Stimulated activated CD4-positive, alpha-beta T cell treated with anti-CD3 and anti-CD28 coated beads, Interleukin-12 subunit alpha, Interleukin-12 subunit beta, amount 100 ng/mL, for 4 hours (primary cell): ENCODE measurements around the gene HSPG2.
"Not testable (repeated sequence)": the region's sequence is repeated elsewhere in the genome, so short reads cannot be mapped to it uniquely, and the experiment has no call there.

Experiments
- DNase-seq: peaks from one replicate; pipeline ENCODE4 v3.0.0-alpha.2; 2020

Gene HSPG2

GRCh38 chr1:21822349-21822748 lies 114.8 kb downstream of the HSPG2 start:
- DNase-seq, result no peak

GRCh38 chr1:21821385-21822019 lies 115.6 kb downstream of the HSPG2 start:
- DNase-seq, result no peak

GRCh38 chr1:21820597-21821232 lies 116.4 kb downstream of the HSPG2 start:
- no peak for DNase-seq

- peak; percentile 22 for DNase-seq
Observed at GRCh38 chr1:21818656-21819055, 118.5 kb downstream of the HSPG2 start.

- no peak for DNase-seq
Observed at GRCh38 chr1:21816602-21817302, 120.4 kb downstream of the HSPG2 start.

GRCh38 chr1:21815724-21816321 lies 121.3 kb downstream of the HSPG2 start:
- no peak for DNase-seq

GRCh38 chr1:21814981-21815582 lies 122.0 kb downstream of the HSPG2 start:
- no peak for DNase-seq

- DNase-seq, result peak; percentile 24
Observed at GRCh38 chr1:21814241-21814918, 122.7 kb downstream of the HSPG2 start.

- no peak for DNase-seq
Observed at GRCh38 chr1:21813542-21813941, 123.6 kb downstream of the HSPG2 start.

GRCh38 chr1:21811875-21812305 lies 125.2 kb downstream of the HSPG2 start, which contains the start of gene LDLRAD2:
LDLRAD2 (plus strand) TSS chr1:21812265; CDS start chr1:21812452, 187 bp downstream.
- no peak for DNase-seq

GRCh38 chr1:21804536-21804935 lies 132.6 kb downstream of the HSPG2 start:
- no peak for DNase-seq

GRCh38 chr1:21801100-21801499 lies 136.0 kb downstream of the HSPG2 start:
- DNase-seq, result no peak

- no peak for DNase-seq
Observed at GRCh38 chr1:21799730-21800129, 137.4 kb downstream of the HSPG2 start.

- DNase-seq, result no peak
Observed at GRCh38 chr1:21795075-21795474, 142.0 kb downstream of the HSPG2 start.

- no peak for DNase-seq
Observed at GRCh38 chr1:21794656-21795055, 142.5 kb downstream of the HSPG2 start.

- DNase-seq, result no peak
Observed at GRCh38 chr1:21793104-21793503, 144.0 kb downstream of the HSPG2 start.

GRCh38 chr1:21786640-21787039 lies 150.5 kb downstream of the HSPG2 start:
- DNase-seq, result no peak

GRCh38 chr1:21785764-21786163 lies 151.3 kb downstream of the HSPG2 start:
- not testable (repeated sequence) for DNase-seq

GRCh38 chr1:21783679-21784603 lies 153.2 kb downstream of the HSPG2 start:
- DNase-seq, result no peak

- DNase-seq, result peak; percentile 94
Observed at GRCh38 chr1:21782868-21783678, 154.0 kb downstream of the HSPG2 start, which contains the start of gene USP48. USP48 (minus strand) TSS chr1:21783149; CDS start chr1:21782957, 192 bp downstream.
